C1 segment of cervical spinal cord (tissue), 14 donors: ENCODE results near the gene MMRN1.

Experiments
- DNase-seq, 14 donors: peaks; one replicate each; lab custom pipeline; 2025; lab: John Stamatoyannopoulos, UW

The MMRN1 gene

DNA sequence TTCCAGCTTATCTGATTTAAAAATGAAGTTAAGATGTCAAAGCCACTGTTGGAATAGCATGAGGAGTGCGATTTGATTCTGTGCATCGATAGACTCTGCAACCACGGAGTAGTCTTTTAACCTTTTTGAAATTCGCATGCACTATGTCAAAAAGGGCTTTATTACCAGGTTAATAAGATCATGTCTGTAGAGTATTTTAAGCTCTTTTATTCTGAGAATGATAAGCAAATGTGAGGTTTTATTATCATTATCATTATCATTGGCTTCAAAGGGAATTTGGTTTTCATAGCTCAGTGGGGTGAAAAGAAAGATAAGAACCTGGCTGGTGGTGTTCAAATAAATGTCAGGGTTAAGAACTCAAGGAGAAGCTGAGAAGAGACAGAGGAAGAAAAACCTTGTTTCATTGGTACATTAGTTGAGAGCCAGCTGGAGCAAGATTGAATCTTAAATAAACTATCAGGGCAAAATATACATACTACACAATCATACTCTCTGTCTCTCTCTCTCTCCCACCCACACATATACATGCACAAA lies 102.6 kb downstream of the MMRN1 start:
- DNase-seq, result no peak

DNA sequence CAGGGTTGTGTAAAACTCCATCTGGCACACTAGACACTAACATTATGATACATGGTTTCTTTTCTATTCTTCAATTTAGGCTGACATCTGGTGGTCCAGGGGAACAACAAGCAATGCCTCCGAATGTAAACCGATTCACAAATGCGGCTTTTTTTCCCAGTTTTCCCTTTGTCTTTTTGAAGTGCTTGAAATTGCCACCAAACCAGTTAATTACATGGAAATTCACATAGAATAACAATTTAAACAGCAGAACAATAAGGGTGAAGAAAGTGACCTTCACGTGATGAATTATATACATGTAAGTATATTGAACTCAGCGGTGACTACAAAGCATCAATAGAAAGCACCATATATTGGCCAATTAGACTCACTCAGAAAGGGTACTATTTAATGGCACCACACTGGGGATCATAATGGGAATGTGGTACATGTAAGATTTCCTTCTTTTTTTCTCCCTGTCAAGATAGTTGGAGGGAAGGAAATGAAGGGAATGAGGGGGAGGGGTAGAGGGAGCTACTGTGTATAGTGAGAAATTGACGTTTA lies 103.9 kb downstream of the MMRN1 start:
- DNase-seq, result no peak

DNA sequence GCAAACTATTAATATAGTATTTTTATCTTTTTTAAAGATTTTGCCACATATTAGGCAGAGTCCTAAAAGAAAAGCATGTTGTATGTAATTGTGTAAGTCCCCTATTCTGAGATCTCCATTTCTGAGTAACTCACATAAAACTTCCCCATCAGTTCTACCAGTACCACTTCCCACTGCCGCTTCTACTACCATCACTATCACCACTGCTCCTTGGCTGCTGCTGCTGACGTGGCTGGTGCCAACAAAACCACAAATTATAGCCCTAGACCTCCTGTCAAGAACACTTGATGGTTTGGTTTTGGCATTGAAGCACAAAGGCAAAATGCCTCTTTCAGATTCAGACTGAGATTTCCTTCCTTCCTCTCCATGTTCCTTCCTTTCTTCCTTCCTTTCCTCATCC lies 106.4 kb downstream of the MMRN1 start:
- no peak for DNase-seq

DNA sequence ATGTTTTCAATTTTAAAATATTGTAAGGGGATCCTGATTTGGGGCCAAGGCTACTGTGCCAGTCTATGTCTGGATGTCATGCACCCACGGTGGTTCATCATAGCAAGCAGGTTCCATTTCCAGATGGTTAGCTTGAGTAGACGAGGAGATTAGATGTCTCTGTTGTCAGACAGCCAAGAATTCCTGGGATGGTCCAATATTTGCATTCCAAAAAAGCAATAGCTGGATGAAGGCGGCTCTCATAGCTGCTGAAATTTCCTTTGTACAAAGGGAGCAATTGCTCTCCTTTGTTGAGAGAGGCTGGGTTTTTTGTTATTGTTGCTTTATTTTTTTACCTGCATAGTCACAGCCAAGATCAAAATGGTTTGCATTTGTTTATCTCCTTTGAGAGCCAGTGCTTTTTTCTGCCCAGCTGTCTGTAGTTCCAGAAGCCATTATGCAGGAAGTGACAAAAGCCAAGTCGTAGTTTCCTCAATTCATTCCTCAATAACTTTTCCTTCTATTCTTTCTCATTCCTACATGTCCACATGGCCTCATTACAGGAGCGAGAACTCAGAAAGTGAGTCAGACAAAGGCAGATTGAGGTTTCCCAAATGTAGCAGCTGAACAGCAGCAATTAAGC lies 107.9 kb downstream of the MMRN1 start:
- peak in 1 of 14 donors; percentile 13 for DNase-seq
